Stimulated activated CD8-positive, alpha-beta memory T cell treated with anti-CD3 and anti-CD28 coated beads, Interleukin-12 subunit alpha, Interleukin-12 subunit beta, amount 100 ng/mL, for 24 hours (primary cell): ENCODE data around the gene MYO6.
"Not testable (repeated sequence)": the region's sequence is repeated elsewhere in the genome, so short reads cannot be mapped to it uniquely, and the experiment has no call there.

ENCODE experiments used
- DNase-seq: peaks from one replicate; pipeline ENCODE4 v3.0.0-alpha.2; 2020; ENCODE audit errors: extremely low read depth

MYO6 gene

DNA sequence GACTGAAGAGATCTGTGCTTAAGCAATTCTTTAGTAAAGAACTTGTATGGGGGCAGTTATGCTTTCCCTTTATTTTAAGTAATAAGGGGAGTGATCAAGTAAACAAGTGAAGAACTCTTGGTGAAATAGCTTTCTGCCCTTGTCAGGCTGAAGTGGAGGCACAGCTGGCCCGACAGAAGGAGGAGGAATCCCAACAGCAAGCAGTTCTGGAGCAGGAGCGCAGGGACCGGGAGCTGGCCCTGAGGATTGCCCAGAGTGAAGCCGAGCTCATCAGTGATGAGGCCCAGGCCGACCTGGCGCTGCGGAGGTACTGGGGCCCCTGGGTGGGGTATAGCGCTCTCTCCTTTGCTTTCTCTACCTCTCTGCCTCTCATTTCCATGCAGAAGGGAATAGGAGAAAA, 143.3 kb downstream of the MYO6 start:
- DNase-seq, result no peak

GRCh38 chr6:75893058-75893775, 144.2 kb downstream of the MYO6 start:
- no peak for DNase-seq

GRCh38 chr6:75893776-75894152, 144.7 kb downstream of the MYO6 start:
- no peak for DNase-seq

- no peak for DNase-seq
These were observed 147.5 kb downstream of the MYO6 start for GRCh38 chr6:75896526-75896925.

GRCh38 chr6:75900216-75900615, 151.2 kb downstream of the MYO6 start:
- not testable (repeated sequence) for DNase-seq

DNA sequence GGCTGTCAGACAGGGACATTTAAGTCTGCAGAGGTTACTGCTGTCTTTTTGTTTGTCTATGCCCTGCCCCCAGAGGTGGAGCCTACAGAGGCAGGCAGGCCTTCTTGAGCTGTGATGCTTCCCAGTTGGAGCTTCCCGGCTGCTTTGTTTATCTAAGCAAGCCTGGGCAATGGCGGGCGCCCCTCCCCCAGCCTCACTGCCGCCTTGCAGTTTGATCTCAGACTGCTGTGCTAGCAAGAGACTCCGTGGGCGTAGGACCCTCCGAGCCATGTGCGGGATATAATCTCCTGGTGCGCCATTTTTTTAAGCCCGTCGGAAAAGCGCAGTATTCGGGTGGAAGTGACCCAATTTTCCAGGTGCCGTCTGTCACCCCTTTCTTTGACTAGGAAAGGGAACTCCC, 156.1 kb downstream of the MYO6 start:
- DNase-seq, result not testable (repeated sequence)

- DNase-seq, result no peak
These were observed 157.8 kb downstream of the MYO6 start for GRCh38 chr6:75906871-75907270.

GRCh38 chr6:75907444-75907843, 158.4 kb downstream of the MYO6 start:
- DNase-seq, result no peak

GRCh38 chr6:75913040-75913439, 164.0 kb downstream of the MYO6 start:
- no peak for DNase-seq

DNA sequence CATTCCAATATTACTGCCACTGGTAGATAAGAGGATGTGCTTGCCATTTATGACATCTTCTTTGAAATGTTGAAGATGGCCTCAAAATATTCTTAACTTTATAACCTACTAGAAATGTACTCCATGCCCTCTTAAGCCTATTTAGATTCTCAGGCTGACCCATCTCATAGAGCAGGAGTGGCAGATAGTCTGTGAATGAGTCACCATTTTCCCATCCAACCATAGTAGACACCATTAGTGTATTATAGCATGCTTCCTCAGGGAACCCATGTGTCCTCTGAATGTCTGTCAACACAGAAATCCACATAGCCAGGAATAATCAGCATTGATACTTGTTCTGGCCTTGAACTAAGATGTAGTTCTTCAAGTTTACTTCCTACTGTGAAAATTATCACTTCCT, 173.2 kb downstream of the MYO6 start:
- no peak for DNase-seq

GRCh38 chr6:75926293-75927168, 177.5 kb downstream of the MYO6 start:
- no peak for DNase-seq

DNA sequence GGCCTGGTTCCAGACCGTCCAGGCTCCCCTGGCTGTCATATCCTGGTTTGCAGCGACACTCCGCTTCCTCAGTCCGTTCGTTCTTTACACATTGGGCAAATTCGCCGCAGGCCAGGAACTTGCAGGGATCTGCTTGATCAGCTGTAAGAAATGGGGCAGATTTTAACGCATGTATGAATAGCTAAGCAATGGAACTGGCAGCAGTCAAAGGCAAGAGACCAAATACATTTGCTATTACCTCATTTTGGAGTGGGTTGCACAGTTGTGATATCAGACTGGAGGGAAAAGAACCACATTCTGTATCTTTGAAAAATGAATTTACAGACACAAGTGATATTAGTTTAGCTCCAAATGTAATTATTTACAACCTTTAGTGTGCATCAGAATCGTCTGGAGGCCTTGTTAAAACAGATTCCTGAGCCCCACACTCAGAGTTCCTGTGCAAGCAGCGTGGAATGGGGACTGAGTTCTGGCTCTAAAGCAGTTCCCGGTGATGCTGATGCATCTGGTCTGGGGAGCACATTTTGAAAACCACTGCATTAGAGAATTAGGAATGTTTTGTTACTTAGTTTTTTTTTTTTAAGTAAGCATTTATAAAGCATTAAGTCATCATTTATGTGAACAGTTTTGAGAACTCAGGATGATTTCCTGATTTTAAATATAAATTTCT, 182.1 kb downstream of the MYO6 start:
- no peak for DNase-seq

- no peak for DNase-seq
These were observed 183.0 kb downstream of the MYO6 start for GRCh38 chr6:75932067-75932466.

DNA sequence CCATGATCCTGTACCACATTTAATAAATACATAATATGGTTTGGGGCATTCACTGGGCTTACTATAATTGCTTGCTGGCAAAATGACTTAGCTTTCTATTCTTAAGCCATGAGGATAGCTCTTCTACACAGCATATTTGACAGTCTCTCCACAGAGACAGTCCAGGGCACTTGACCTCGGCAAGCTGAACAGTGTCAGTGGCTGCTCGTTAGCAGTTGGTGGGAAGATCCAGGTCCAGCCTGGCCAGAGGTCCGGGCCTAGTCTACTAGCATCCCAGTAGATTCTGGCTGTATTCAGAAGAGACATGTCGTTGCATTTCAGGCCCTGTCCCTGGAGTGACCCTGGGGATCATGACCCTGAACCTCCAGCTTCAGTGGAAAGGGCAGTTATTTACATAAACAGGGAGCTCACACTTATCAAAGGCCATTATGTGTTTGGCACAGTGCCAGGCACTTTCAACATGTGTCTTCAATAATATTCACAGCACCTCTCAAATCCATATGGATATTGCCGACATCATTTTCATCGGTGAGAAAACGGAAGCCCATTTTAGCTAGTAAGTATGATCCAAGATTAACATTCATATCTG, 184.4 kb downstream of the MYO6 start:
- DNase-seq, result no peak

DNA sequence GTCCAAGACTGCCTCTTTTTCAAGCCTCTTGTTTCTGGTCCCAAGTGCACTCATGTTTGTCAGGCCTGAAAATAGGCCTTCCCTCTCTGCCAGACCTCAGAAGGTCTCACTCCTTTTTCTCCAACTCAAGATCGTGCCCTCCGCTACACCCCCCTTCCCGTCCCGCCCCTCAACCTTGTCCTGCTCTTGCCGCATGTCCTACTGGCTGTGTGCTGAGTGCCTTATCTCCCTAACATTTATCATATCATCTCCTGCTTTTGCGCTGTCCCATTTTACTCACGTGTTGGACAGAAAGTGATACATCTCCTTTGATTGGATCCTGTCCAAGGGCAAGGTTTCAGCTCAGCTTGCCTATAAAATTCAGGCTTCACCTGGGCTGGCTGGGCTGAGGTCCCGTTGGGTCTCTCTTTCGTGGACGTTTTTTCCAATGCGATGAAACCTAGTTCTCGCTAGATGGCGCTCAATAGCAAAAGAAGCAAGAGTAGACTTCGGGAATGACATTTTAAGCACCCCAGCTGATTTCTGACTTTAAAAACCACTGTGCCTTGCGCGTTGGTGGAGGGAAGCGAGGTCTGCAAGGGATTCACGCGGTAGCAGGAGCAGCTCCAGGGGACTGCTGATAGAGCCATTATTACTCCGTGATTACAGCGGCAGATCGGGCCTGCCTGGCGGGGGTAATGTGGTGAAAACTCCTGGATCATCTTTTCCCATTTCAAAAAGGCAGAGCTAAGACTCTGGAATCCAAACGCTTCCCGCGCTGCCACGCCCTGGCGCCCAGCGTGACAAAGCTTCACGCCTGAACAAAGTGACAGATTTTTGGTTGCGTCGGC, 185.8 kb downstream of the MYO6 start:
- no peak for DNase-seq

DNA sequence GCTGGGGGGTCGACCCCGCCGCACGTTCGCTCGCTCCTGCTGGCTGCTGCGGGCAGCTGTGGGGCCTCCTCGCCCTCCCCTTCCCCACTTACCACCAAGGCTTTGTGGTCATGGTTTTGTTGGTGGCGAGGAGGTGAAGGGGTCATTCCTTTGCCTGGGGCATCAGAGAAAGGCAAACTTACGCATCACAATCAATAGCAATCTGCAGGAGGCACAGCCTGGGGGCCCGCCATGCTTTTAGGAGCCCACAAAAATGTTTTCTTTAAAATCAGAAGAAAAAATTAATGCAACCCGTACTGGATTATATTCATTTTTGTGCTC, 186.4 kb downstream of the MYO6 start:
- DNase-seq, result no peak

- DNase-seq, result no peak
These were observed 187.6 kb downstream of the MYO6 start for GRCh38 chr6:75936682-75937081.

DNA sequence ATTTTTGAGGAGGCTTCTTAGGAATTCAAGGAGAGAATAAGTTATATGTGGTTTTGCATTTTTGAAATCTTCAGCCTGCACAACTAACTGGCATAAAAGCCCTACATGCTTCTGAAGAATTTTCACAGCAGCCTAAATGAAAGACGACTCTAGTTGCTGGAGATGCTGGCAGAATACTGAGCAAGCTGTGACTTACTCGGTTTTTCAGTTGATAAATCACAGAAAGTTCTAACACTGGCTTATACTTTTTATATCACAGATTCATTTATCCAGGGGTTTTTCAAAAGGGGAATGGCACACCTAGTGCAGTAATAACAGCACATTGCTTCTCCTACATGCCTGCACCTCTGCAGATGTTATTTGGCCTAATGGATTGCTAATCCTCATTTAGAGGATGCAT, 188.8 kb downstream of the MYO6 start:
- no peak for DNase-seq

DNA sequence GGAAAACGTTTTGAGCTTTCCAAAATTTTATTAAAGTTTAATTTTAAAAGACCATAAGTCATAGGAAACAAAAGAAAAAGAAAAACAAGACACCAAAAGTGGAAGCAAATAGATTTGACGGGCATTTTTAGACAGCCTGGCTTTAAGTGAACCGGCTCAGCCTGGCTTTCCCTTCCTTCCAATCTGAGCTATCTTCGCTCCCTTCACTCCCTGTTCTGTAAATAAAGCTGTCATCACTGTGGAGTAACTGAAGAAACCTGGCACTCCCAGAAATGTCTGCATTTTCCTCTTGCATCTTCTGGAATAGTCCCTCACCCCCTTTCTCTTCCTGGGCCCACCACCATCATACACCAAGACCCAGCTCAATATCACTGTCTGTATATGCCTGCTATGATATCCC, 191.5 kb downstream of the MYO6 start:
- DNase-seq, result no peak

- no peak for DNase-seq
These were observed 192.5 kb downstream of the MYO6 start for GRCh38 chr6:75941509-75941908.

- DNase-seq, result no peak
These were observed 194.3 kb downstream of the MYO6 start for GRCh38 chr6:75943381-75943780.
